ENCODE measurements around the gene MRPL36.
"Not testable (repeated sequence)": the region's sequence is repeated elsewhere in the genome, so short reads cannot be mapped to it uniquely, and the experiment has no call there.

The MRPL36 gene

DNA sequence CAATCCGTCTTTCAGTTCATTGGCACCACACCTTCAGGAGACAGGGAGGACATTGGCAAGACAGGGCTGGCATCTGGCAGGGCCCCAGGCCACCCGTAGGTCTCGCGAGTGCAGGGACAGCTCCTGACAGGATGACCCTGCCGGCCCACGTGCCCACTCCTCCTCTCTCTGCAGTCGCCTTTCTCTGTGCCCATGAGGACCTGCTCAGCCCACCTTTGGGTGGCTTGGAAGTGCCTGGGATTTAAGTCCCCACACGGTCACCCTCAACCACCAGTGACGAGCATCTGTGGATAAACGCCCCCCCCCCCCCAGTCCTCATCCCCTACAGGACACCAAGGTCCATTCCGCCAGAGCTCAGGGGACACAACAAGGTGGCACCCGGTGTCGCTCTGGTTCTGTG lies 4.1 kb downstream of the MRPL36 start:
- ATAC-seq: no peak

DNA sequence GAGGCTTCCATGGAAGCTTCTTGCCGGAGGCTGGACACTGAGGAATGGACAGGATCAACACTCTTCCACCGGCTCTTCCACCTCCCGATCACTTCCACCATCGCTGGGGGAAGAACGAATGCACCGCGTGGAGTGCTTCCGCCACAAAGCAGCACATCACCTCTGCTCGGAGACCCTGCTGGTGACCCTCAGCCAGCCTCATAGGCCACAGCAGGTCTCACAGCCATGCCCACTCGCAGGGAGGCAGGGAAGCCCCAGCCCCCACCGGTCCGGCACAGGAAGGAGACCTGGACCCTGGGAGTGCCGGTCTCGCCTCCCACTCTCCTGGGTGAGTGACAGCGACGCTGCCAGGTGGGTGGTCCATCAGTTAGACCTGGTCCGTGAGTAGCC lies 4.7 kb downstream of the MRPL36 start:
- ATAC-seq: no peak

GRCh38 chr5:1793966-1794900 lies 5.4 kb downstream of the MRPL36 start:
- no peak for ATAC-seq

DNA sequence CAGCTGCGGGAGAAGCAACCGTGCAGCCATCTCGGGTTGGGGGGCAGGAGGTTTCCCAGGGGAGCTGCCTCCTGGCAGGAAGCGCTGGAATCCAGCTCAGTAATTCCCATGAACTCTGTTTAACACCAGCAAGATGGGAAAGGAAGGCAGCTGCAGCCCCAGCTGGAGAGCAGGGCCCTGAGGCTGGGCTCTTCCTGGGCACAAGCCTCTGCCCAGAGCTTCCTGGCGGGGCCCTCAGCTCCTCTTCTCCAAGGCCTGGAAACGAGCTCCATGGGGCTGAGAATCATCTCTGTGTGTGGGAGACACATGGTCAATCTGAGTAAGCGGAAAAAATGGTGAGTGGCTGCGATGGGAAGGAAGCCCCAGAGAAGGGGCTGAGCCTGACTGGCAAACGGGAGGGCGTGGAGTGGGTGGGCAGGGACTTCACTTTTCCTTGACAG lies 6.3 kb downstream of the MRPL36 start:
- no peak for ATAC-seq

DNA sequence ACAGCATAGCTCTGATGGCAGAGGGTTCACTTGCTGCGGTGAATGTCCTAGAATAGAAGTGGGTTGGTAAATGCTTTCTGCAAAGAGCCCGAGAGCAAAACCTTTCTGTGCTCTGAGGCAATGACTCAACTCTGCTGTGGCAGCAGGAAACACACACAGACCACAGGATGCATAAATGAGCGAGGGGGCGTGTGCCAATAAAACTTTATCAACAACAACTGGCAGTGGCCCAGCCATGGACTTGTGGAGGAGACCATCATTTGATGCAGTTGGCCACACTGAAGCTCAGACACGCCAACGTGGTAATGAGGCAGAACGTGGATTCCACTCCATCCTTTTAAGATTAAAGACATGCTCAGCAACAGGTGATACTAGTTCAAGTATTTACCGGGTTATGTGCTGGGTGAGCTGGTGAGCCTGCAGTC lies 6.8 kb downstream of the MRPL36 start:
- ATAC-seq: peak; percentile 96 to 97

DNA sequence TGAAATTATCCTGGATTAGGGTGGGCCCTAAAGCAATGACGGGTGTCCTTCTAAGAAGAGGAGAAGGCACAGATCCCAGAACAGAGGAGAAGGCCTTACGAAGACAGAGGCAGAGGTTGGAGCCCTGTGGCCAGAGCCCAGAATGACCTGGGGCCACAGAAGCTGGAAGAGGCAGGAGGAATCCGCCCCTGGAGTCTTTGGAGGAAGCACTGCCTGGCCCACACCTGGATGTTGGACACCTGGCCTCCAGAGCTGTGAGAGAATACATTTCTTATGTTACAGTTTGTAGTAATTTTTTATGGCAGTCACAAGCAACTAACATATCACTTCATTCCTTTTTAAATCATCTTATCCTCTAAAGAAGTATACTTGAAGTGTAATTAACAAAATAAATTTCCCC lies 8.5 kb downstream of the MRPL36 start:
- no peak for ATAC-seq

DNA sequence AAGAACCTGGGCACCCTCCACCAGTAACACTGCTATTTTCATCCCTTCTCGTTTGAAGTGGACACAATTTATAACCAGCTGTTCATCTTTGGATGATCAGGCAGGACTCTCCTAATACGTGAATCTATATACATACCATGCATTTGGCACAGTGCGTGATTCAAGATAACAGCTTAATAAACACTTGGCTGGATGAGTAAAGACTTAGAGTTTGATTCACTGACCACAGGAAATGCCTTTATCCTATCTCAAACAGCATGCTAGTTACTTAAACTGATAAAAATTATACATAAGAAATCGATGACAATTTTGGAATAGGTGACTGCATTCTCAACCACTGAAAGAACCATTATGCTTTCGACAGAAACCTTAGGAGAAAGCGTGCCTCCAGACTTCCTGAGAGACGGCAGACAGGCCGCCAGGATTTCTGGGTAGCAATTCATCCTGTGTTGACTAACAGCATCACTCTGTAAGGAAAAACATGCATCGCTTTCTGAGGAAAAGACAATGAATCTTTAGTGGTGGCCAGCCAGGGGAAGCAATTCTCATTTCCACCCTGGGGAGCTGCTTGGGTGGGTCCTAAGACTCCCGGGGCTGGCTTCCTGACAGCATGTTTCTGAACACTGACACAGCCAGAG lies 9.7 kb downstream of the MRPL36 start:
- no peak for ATAC-seq

DNA sequence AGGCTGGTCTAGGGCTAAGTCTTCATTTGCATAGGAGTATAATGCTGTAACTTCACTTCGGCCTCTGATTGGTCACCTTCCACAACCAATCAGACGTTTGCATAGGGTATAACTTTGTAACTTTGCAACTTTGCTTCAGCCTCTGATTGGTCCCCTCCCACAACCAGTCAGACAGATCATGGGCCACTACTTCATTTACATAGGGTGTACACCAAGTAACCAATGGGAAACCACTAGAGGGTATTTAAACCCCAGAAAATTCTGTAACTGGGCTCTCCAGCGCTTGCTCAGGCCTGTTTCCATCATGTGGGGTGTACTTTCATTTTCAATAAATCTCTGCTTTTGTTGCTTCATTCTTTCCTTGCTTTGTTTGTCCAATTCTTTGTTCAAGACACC lies 10.2 kb downstream of the MRPL36 start:
- not testable (repeated sequence) for ATAC-seq

- no peak for ATAC-seq
Measured at GRCh38 chr5:1788828-1789227, 10.8 kb downstream of the MRPL36 start.

DNA sequence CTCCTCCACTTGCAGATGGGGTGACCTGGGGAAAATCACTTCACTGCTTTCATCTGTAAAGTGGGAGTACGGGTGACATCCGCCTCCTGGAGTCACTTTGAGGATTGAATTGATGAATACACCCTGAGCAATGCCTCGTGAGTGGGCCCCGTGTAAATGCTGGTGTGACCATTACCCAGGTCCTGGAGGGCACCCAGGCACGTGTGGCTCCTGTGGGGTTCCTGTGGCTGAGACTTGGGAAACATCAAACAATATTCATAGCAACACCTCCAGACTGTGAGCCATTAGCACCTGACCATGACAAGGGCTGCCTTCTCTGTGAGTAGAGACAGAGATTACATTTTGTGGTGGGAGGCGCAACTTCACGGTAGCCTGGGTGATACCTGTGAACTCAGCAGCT lies 11.4 kb downstream of the MRPL36 start:
- no peak for ATAC-seq

DNA sequence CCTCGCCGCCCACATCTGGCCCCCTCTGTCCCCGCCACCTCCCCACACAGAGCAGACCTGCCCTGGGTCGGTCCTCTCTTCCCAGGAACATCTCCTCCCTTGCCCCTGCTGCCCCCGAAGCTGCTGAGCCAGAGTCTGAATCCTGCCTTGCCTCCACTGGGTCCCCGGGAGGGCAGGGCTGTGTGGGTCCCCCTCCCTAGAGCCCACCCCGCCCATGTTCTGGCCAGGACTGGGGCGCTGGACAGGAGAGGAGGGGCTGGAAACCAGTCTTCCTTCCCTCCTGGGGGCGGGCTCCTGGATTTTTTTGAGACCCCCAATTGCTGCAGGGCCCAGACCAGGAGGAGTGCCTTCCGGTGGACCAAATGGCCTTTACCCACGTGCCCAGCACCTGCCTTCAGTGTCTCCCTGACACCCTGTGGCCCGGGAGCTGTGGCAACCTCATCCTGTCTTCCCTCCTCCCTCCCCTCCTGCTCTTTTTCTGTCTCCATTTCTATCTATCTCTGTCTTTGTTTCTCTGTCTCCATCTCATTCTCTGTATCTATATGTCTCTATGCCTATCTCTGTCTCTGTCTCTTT lies 12.1 kb downstream of the MRPL36 start:
- ATAC-seq: no peak

GRCh38 chr5:1786621-1787471 lies 12.8 kb downstream of the MRPL36 start:
- ATAC-seq: no peak

DNA sequence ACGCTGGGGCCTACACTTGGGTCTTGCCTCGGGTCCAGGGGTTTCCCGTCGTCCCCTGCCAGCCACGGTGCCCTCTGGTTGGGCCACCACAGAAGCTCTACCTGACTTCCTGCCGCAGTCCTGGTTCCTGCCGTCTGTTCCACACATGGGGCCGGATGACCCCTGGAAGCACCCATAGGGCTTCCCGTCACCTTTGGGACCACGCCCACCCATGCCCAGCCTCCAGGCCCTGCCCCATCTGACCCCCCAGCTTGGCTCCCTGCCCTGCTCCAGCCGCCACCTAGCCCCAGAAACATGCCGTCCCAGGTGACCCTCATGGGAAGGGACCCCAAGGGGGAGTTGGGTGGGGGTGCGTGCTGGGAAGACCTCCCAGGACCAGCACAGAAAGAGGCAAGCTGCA lies 13.7 kb downstream of the MRPL36 start:
- ATAC-seq: no peak

GRCh38 chr5:1785062-1785461 lies 14.6 kb downstream of the MRPL36 start:
- no peak for ATAC-seq

DNA sequence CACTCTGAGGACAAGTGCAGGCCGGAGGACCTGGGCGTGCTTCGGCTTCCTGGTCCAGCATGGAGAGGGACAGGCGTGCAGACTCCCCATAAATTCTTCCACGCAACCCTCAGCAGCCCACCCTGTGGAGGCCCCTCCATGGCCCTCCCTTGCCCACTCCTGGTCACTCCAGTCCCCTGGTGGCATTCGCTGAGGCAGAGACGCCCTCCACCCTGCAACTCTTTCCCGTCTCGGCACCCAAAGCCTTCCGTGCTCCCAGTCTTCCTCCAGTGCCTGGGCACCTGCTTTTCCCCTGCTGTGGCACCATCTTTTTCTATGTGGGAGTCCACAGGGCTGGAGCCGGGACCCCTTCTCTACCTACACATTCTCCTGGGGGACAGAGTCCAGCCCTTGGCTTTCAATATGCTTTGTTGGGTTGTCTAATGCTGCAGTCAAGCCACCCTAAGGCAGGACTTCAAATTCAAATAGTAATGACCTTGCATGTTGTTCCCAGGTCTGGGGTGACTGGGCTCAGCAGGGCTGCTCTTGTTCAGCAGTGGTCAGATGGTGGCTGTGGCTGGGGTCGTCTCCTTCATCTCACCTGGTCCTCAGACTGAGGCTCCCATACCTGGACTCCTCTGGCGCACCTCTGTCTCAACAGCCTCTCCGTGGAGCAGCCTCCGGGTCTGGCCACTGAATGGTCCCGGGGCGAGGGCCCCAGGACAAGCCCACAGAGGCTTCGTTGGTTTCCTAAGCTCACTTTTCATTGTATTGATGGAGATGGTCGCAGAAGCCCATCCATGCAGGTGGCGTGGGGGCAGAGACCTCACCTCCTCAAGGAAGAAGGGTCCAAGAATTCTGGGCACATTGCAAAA lies 15.2 kb downstream of the MRPL36 start:
- no peak for ATAC-seq

- ATAC-seq: peak in 1 of 2 donors; percentile 27
Measured at GRCh38 chr5:1783216-1783554, 16.5 kb downstream of the MRPL36 start.

GRCh38 chr5:1782385-1783215 lies 17.0 kb downstream of the MRPL36 start:
- no peak for ATAC-seq

DNA sequence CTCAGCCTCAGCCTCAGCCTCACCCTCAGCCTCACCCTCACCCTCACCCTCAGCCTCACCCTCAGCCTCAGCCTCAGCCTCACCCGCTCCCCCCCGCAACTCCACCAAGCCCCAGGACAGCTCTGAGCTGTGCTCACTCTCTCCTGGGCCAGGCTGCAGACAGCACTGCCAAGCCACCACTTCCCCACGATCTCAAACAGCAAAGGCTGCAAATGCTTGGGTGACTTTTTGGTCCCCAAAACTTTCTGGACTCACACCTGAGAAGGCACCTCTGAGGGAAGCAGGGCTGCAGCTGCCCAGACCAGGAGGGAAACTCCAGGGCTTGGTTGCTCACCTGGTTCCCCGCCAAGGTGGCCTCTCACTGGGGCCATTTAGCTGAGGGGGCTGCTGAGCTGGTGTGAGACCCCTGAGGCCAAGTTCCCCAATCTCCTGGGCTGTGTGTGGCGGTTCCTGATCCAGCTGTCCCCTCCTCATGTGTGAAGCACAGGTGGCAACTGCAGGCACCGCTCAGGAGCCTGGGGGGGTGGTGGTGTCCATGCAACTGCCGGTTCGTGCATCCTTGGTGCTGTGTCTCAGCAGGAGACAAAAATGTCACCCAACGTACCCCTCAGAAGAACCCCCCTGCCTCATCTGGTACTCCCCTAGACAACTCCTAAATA lies 17.8 kb downstream of the MRPL36 start:
- no peak for ATAC-seq

GRCh38 chr5:1781107-1781506 lies 18.5 kb downstream of the MRPL36 start:
- ATAC-seq: no peak

GRCh38 chr5:1780614-1780930 lies 19.1 kb downstream of the MRPL36 start:
- ATAC-seq: no peak
